HK-2 (cell line): ENCODE data around the gene CFAP52.
"Not testable (repeated sequence)": the region's sequence is repeated elsewhere in the genome, so short reads cannot be mapped to it uniquely, and the experiment has no call there.

Experiments
- DNase-seq: peaks from one replicate; pipeline ENCODE4 v3.0.0-alpha.2; 2018; ENCODE audit not compliant: unreplicated experiment

Gene CFAP52

GRCh38 chr17:9571201-9571600 is 5.2 kb upstream of the CFAP52 start:
- no peak for DNase-seq

DNA sequence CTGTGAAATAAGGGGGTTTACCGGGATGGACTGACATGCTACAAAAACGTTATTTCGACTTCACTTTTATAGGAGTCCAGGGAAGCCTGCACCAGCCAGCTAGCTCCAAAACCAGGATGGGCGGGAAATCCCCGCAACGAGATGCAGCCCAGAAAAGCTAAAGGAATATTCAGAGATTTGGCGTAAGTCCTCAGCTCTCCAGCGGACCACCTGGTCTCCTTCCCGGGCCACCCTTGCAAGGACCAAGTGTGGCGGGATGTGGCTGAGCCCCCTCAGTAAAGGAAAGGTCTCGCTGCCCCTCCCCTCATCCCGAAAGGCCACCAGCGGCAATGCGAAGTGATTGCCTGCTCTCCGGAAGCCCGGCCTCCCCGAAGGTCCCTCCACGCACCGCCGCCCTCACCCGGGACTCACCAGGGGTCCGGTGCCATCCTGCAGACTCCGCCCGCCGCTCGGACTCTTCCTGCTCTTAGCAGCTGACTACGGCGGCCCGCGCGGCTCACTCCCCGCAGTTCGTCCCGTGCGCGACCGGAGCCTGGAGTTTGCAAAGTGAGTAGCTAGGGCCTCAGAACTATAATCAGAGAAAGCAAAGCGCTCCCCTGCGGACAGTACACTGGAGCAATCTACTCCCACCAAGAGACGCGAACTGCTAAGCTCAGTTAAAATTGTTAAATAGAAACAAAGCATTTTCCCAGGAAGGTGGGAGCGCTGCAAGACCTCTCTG is 901 bp upstream of the CFAP52 start, which contains the start of gene STX8:
Gene STX8, minus strand, starts transcription at position 440 of the 721 bp plus-strand sequence. Its CDS starts 12 bp downstream, at position 428.
- peak; percentile 95 for DNase-seq

DNA sequence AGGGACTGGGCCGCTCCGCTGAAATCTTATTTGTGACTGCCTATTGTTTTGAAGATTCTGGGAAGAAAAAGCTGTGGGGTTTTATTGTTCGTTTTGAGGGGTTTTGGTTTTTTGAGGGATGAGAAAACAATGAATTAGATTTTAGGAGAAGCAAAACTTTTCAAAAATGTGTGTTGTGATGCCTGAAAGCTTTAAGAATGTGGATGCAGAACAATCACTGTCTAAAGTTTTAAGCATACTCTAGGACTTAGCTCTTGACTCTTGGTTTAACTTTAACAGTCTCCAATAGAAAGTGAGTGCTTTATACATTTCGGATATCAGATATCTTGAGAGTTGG is 899 bp downstream of the CFAP52 start:
- DNase-seq = no peak

DNA sequence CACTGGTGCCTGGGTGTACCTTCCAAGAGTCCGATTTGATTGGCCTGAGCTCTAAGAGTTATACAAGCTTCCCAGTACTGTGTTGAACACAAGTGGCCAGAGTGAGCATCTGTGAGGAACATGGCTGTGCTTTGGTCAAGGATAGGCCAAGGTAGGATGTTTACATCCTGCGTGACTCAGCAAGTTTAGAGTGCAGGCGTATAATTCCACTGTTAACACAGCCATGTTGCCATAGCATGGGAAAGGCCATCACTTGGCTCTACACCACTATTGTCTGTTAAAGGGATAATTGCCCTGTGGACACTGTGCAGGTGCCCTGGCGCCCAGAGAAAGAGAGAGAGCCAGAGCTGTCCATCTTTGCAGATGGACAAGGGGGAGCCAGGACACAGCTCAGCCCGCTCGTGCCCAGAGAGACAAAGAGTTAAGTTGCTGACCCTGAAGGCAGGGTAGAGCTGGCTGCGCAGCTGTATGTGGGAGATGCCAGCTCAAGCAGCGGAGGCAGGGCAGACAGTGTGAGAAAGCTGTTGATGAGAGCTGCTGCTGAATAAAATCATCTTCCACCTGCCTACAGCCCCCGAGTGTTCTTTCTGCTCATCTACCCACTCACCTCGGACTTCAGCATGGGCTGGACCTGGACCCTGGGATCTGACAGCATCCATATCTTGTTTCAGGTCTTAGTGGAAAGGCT is 11.7 kb downstream of the CFAP52 start:
- DNase-seq = no peak

- no peak for DNase-seq
These were observed 17.6 kb downstream of the CFAP52 start for GRCh38 chr17:9594065-9594464.

DNA sequence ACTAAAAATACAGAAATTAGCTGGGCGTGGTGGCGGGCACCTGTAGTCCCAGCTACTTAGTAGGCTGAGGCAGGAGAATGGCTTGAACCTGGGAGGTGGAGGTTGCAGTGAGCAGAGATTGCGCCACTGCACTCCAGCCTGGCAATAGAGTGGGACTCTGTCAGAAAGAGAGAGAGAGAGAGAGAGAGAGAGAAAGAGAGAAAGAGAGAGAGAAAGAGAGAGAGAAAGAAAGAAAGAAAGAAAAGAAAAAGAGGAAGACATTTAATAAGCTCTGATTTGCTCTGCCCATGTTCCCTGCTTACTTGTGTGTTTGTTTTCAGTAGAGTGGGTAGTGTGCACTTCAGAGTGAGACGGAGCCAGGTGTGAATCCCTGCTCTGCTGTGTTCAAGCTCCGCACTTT is 21.2 kb downstream of the CFAP52 start:
- not testable (repeated sequence) for DNase-seq

DNA sequence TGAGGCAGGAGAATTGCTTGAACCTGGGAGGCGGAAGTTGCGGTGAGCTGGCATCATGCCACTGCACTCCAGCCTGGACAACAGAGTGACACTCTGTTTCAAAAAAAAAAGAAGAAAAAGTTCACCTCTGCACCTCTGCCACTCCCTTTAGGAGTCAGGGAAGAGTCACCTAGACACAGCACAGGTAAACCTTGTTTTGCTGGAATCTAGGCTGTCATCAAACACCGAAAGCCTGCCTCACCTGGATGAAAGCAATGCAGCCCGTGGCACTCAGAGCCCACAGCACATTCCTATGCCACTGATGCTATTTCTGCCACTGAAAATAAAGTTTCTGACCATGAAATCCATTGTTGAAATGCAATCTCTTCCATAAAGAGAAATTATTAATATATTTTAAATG is 22.2 kb downstream of the CFAP52 start:
- no peak for DNase-seq

GRCh38 chr17:9604583-9604982 is 28.1 kb downstream of the CFAP52 start:
- not testable (repeated sequence) for DNase-seq

- DNase-seq = no peak
These were observed 30.0 kb downstream of the CFAP52 start for GRCh38 chr17:9606453-9606852.

- DNase-seq = not testable (repeated sequence)
These were observed 30.6 kb downstream of the CFAP52 start for GRCh38 chr17:9607058-9607457.

- DNase-seq = no peak
These were observed 35.1 kb downstream of the CFAP52 start for GRCh38 chr17:9611557-9611956.

GRCh38 chr17:9612006-9612405 is 35.6 kb downstream of the CFAP52 start:
- DNase-seq = peak; percentile 19

DNA sequence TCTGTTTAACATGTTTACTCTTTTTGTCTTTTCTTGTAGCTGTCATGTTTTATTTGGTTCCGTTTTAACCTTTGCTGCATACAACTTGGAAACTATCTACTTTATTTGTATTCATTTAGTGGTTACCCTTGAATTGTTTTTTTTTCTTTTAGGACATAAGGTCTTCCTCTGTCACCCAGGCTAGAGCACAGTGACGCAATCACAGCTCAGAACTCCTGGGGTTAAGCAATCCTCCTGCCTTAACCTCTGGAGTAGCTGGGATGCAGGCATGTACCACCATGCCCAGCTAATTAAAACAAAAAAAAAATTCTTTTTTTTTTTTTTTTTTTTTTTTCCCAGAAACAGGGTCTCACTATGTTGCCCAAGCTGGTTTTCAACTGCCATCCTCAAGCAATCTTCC is 39.0 kb downstream of the CFAP52 start:
- no peak for DNase-seq

GRCh38 chr17:9622961-9623360 is 46.5 kb downstream of the CFAP52 start:
- no peak for DNase-seq

GRCh38 chr17:9628509-9628908 is 52.1 kb downstream of the CFAP52 start:
- no peak for DNase-seq

DNA sequence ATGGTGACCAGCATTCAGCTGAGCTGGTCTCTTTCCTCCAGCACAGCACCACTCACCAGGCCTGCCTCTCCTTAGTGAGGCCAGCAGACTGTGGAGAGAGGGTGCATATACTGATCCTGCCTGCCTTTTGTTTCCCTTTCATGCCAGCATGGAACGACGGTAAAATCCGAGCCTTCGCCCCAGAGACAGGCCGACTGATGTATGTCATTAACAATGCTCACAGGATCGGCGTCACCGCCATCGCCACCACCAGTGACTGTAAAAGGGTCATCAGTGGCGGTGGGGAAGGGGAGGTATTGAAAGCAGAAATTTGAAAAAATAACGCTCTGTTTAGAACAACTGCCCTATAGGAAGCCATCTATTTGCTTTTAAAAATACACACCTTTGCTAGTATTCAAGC is 56.3 kb downstream of the CFAP52 start:
- no peak for DNase-seq

DNA sequence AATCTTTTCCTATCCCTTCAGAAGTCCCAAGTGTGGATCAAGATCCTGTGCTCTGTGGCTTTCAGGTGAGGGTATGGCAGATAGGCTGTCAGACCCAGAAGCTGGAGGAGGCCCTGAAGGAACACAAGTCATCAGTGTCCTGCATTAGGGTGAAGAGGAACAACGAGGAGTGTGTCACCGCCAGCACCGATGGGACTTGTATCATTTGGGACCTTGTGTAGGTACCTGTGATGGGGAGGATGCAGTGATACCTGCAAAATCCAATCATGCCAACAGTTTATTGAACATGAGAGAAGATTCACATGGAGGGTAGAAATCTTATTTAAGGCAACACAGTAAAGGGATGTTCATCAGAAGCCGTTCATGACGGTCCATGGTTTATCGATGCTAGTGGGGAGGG is 58.9 kb downstream of the CFAP52 start:
- DNase-seq = no peak

GRCh38 chr17:9636501-9636900 is 60.1 kb downstream of the CFAP52 start:
- DNase-seq = no peak

GRCh38 chr17:9640388-9640787 is 63.9 kb downstream of the CFAP52 start:
- not testable (repeated sequence) for DNase-seq

DNA sequence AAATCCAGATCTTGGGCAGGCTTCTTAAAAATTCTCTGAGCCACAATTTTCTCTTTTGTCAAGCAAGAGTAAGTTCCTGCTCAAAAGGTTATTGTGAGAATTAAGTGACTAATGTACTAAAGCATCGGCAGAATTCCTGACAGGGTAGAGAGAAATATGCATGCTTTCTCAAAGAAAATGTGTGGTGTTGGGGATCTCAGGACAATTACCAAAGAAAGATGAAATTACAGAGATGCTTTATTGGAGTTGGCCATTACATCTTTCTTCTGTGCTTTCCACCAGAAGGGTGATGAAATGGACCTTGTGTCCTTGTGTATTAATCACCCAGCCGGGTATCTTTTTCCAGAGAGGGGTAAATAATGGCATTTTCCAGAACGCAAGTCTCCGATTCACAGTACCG is 67.2 kb downstream of the CFAP52 start:
- DNase-seq = no peak

DNA sequence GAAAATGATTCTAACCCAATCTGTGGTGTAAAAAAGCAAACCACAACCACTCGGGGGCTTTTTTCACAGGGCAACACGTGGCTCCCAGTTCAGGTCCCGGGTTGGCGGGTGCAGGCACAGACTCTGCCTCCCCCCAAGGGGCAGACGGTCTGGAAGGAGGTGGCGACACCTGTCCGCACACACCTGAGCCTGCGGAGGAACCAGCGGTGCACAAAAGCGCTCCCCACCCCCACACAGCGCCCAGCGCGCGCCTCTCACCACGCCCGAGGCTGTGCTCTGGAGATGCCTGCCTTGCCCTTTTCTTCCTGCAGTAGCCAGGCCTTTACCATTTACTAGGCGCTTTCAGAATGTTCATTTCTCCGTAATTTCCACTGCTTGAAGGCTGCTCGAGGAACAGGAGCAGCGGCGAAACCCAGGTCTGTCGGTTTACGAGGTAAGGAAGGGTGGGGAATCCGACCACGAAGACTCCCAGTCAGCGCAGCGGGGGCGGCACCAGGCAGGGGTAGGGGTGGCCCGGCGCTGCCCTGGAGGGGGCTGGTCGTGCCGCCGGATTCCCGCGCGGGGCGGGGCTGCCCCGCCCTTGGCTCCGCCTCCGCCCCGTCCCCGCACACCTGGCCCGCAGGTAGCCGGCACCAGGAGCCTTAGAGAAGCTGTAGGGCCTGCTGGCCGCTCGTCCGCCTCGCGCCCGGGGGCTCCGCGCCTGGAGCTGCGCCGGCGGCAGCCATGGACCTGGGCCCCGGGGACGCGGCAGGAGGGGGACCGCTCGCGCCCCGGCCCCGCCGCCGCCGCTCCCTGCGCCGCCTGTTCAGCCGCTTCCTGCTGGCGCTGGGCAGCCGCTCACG is 68.7 kb downstream of the CFAP52 start, which contains the start of gene USP43:
Gene USP43, plus strand, starts transcription at position 608 of the 842 bp plus-strand sequence. Its CDS starts 116 bp downstream, at position 724.
- peak; percentile 79 for DNase-seq

DNA sequence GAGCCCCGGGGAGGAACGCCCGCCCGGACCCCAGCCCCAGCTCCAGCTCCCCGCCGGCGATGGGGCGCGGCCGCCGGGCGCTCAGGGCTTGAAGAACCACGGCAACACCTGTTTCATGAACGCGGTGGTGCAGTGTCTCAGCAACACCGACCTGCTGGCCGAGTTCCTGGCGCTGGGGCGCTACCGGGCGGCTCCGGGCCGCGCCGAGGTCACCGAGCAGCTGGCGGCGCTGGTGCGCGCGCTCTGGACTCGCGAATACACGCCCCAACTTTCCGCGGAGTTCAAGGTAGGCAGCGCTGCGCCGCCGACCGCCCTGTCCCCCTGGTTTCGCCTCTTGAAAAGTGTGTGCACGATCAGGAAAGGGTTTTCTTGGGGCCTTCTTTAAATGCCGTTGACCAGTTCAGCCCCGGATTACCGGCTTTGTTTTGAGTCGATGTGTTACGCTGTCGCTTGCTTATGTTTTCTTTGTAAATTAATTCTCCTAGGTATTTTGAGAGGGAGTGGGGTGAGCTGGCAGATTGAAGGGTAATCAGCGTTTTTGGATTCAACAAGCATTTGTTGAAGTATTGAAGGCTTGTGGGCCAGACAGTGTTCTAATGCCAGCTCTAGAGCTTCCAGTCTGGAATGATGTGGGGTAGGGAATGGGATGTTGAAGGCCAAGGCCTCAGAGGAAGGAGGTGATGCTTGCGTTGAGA is 69.6 kb downstream of the CFAP52 start:
- DNase-seq = peak; percentile 68
